Left ventricle myocardium inferior (tissue), 1 donor: ENCODE data around the gene APBB1. TPM values are rescaled to one million over a fixed set of nuclear protein-coding genes. Genes with fewer than 3 reads are reported as not detected.

Source experiments
- DNase-seq: peaks from one replicate; pipeline ENCODE4 v3.0.0-alpha.2; 2020
- H3K27ac ChIP-seq: fragments of 200-600 bp; replicated peaks from 2 replicates; pipeline ENCODE4 v1.8.0; 2021
- H3K27me3 ChIP-seq: fragments of 200-600 bp; 2 replicates; pipeline ENCODE4 v1.8.0; 2021; ENCODE audit warnings: low read depth
- H3K36me3 ChIP-seq: fragments of 200-600 bp; 2 replicates; pipeline ENCODE4 v1.8.0; 2021
- H3K4me1 ChIP-seq: fragments of 200-600 bp; 2 replicates; pipeline ENCODE4 v1.8.0; 2021
- H3K4me3 ChIP-seq: fragments of 200-600 bp; 2 replicates; pipeline ENCODE4 v1.8.0; 2021; ENCODE audit warnings: mild to moderate bottlenecking, moderate library complexity
- H3K9me3 ChIP-seq: fragments of 200-600 bp; replicated peaks from 2 replicates; pipeline ENCODE4 v1.8.0; 2021
- intact Hi-C: fragments of 100-400 bp; cut with micrococcal nuclease; formaldehyde crosslinking; loops from one replicate; pipeline ENCODE4 v1.11.0; 2022
- long read RNA-seq: library from polyadenylated mRNA; unstranded; transcript quantifications from one replicate; pipeline ENCODE4 v2.0.0, GENCODE V29; 2021
- total RNA-seq: library from RNA; stranded (reverse); fragmentation: NEBNext Ultra II Directional; extraction: Animal tissue kit (Norgen Biotek cat#: 25700); gene quantifications from one replicate; pipeline ENCODE4 v1.2.1, GENCODE V29; 2021
- TF ChIP-seq, protein P1 (sequence below): fragments of 200-600 bp; IDR thresholded peaks from 2 replicates; pipeline ENCODE4 v1.8.0; 2021; ENCODE audit warnings: antibody characterized with exemption, mild to moderate bottlenecking, borderline replicate concordance
- donor health status: DM: no; HTN: yes; CAD: no; lungs with severe emphysema.

The APBB1 gene
- total RNA-seq = 75.5 TPM
- long read RNA-seq, transcript APBB1-201 (14 exons, 2,636 nt) = major isoform, 200 of 314 reads
- long read RNA-seq, transcript APBB1-202 (14 exons, 2,619 nt) = minor isoform, 30 of 314 reads
- long read RNA-seq, transcript APBB1-203 (14 exons, 2,684 nt) = minor isoform, 23 of 314 reads
- long read RNA-seq, partial matches to known transcripts = 26 of 314 reads
- long read RNA-seq, other reads (novel, unspliced or antisense) = 34 of 314 reads

DNA sequence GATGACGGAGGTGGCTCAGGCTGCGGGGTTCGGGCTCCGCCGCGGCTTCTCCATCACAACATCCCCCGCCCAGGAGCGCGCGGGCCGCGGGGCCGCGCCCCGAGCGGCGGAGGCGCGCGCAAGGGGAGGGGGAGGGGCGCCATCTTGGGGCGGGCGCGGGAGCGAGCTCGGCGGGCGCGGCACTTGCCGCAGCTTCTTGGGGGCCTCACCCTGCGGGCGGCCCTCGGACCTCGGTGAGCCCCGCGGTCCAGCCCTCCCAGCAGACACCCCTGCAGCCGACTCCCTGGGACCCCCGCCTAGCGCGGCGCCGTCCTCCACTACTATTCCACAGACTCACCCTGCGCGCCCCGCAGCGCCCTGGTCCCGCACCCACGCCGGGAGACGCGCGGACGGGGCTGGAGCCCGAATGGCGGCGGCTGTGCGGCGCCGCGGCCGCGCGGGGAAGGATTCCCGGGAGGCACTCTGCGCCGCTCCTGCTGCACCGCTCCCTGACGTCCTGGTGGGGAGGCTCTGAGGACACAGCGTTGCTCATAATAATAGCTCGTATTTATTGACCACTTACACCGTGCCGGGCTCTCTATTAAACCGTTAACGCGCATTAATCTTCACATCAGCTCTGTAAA, at the start of gene APBB1:
APBB1 (minus strand) TSS at position 86 of the 623 bp plus-strand sequence. CDS start 7,747 bp downstream, outside the sequence.
- H3K27ac ChIP-seq = peak within 1 kb of the TSS; percentile 97
- intact Hi-C loops = no loop called here
- no peaks in the 10 kb centered on the region for H3K9me3 ChIP-seq
- peak; percentile 75 for DNase-seq
- H3K4me3 ChIP-seq = peak within 1 kb of the TSS; percentile 97
- H3K36me3 ChIP-seq = no peaks in the 10 kb centered on the region
- H3K27me3 ChIP-seq = no peaks in the 10 kb centered on the region
- H3K4me1 ChIP-seq = peaks cover 48% of the 10 kb centered on the region
- TF ChIP-seq, protein P1, sequence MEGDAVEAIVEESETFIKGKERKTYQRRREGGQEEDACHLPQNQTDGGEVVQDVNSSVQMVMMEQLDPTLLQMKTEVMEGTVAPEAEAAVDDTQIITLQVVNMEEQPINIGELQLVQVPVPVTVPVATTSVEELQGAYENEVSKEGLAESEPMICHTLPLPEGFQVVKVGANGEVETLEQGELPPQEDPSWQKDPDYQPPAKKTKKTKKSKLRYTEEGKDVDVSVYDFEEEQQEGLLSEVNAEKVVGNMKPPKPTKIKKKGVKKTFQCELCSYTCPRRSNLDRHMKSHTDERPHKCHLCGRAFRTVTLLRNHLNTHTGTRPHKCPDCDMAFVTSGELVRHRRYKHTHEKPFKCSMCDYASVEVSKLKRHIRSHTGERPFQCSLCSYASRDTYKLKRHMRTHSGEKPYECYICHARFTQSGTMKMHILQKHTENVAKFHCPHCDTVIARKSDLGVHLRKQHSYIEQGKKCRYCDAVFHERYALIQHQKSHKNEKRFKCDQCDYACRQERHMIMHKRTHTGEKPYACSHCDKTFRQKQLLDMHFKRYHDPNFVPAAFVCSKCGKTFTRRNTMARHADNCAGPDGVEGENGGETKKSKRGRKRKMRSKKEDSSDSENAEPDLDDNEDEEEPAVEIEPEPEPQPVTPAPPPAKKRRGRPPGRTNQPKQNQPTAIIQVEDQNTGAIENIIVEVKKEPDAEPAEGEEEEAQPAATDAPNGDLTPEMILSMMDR = peak; percentile 44

DNA sequence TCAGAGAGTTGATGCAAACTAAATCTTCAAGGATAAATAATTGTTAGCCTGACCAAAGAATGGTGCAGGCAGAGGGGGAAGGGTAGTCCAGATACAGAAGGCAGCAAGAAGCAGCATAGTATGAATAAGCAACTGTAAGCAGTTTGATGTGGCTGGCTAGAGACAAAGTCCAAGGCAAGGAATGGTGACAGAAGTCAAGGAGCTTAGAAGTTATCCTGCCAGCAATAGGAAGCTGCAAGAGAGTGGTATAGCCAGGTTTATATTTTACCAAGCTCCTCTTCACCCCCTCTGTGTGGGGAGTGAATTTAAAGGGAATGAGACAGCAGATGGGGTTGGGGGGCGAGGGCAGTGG, 40.2 kb upstream of the APBB1 start:
- DNase-seq = no peak
- H3K4me3 ChIP-seq = no peak overlapping the region
- no peaks in the 10 kb centered on the region for H3K4me1 ChIP-seq
- TF ChIP-seq, protein P1 = no peak
- no peaks in the 10 kb centered on the region for H3K27me3 ChIP-seq
- H3K9me3 ChIP-seq = no peaks in the 10 kb centered on the region
- peaks cover 65% of the 10 kb centered on the region for H3K36me3 ChIP-seq
- intact Hi-C loops = no loop called here
- H3K27ac ChIP-seq = no peak overlapping the region

DNA sequence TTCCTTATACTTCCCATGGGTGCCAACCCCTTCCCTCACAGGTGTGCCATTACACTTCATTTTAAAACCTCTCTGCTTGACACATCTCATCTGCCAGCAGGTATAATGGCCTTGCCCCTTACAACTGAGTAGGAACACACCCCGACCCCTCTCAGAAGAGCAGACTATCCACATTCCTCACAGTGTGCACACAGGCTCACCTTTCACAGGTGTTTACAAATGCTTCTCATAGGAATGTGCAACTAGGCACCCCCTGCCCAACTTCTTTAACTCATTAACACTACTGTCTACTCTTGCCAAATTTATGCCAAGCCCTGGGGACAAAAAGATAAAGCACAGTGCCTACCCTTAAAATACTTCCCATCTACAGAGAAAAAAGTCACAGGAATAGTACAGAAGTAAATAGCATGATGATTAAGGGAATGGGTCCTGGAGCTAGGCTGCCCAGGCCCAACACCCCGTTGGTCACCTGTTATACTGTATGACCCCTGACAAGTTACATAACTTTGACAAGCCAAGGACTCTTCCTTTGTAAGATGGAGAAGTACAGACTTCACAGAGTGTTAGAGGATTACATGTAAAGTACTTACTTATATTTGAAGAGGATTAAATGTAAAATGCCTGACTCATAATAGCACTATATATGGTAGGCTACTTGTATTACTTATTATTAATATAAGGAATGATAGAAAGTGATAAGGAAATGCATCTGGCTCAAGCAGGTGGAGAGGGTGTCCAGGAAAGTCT, 39.6 kb upstream of the APBB1 start:
- TF ChIP-seq, protein P1 = no peak
- no peaks in the 10 kb centered on the region for H3K27me3 ChIP-seq
- no peak overlapping the region for H3K27ac ChIP-seq
- intact Hi-C loops = no loop called here
- H3K36me3 ChIP-seq = peaks cover 65% of the 10 kb centered on the region
- no peaks in the 10 kb centered on the region for H3K4me1 ChIP-seq
- no peaks in the 10 kb centered on the region for H3K9me3 ChIP-seq
- no peak for DNase-seq
- no peak overlapping the region for H3K4me3 ChIP-seq

DNA sequence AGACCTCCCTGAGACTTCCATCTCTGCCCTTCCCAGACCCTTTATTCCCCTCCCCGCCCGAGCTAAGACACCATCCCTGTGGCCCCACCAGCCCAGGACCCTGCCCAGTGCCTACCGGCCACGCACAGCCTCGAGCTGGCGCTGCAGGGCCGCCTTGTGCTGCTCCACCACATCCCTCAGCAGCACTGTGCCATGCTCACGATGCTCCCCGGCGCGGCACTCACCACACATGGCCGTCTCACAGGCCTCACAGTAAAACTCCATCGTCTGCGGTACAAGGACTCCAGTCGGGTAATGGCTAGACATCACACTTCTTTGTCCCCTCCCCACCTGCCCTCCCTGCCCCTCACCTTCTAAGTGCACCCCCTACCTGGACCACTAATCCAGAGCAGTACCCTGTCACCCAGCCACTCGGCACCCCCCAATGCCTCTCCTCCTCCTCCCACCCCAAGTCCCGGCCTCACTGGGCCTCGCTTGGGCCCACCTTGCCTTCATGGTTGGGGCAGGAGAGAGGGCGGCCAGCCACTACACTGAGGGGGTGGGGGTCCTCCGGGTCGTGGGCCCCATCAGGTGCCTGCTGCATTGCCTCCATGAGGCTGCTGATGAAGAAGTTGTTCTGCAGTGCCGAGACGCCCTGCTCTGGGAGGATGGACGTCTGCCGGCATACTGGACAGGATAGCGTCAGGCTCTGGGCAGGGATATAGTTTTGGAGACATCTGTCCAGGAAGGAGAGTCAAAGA, 38.9 kb upstream of the APBB1 start:
- TF ChIP-seq, protein P1 = no peak
- H3K36me3 ChIP-seq = peaks cover 62% of the 10 kb centered on the region
- intact Hi-C loops = no loop called here

DNA sequence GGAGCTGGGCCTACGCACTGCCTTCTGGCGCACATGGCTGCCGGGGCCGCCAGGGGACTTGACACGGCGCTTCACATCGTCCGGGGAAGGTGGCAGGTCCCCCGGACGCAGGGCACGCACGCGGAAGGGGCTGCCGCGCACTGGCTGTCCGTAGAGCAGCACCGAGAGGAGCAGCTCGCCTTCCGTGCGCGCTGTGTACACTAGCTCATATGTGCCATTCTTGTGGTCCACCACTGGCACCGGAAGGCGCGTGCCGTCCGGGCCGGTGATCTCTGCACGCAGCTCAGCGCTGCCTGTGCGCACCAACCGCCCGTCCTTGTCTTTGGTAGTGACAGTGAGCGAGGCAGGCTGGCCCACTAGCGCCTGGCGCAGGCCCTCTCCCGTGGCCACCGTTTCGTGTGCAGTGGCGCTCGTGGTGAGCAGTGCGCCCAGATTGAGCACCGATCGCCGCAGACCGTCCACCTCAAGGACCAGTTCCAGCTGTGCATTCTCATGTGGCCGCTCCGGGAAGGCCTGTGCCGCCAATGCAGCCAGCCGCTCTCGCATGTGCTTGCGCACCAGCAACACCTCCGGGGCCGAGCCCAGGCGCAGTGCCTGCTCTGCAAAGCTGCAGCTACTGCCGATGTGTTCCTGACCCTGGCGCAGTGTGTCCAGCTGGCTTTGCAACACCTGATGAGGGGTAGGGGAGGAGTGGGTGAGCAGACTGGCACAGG, 37.6 kb upstream of the APBB1 start:
- Histone ChIP-seq H3K4me3 (no peak overlapping the region), H3K27ac (no peak overlapping the region), H3K27me3 (no peaks in the 10 kb centered on the region), H3K9me3 (no peaks in the 10 kb centered on the region), H3K36me3 (peaks cover 68% of the 10 kb centered on the region), H3K4me1 (no peaks in the 10 kb centered on the region)
- intact Hi-C loops = no loop called here
- TF ChIP-seq, protein P1 = no peak
- DNase-seq = no peak

More for the DNA sequence above, 38.9 kb upstream of the APBB1 start:
- Histone ChIP-seq H3K4me1 (no peaks in the 10 kb centered on the region), H3K4me3 (no peak overlapping the region), H3K27me3 (no peaks in the 10 kb centered on the region), H3K27ac (no peak overlapping the region), H3K9me3 (no peaks in the 10 kb centered on the region)
- DNase-seq = no peak
